ENCODE measurements around the gene NRXN2. TPM values are rescaled to one million over a fixed set of nuclear protein-coding genes. Genes with fewer than 3 reads are reported as not detected.

NRXN2 gene
- polyA plus RNA-seq, 1 experiment: 0.20 TPM

GRCh38 chr11:64754919-64755662, 32.1 kb upstream of the NRXN2 start:
- ChIA-PET CTCF (interaction anchor here (1.4 to 2.0 kb wide), 2 partner anchors 13 kb away, joined by 4 to 5 read pairs; no protein-coding TSS in a partner anchor), POLR2A (no interaction called here)
- no peaks in the 10 kb centered on the region for H3K27me3 ChIP-seq (ENCODE audit: control insufficient read depth, insufficient read depth, low read length)
- no peaks in the 10 kb centered on the region for H3K36me3 ChIP-seq (ENCODE audit: control insufficient read depth, insufficient read depth, low read length)
- no peak for DNase-seq (ENCODE audit: low read depth)
- TF ChIP-seq CTCF (IDR thresholded peaks at IDR 0.05; ENCODE audit: insufficient read depth, low read depth, low read length): no peak
- no peak overlapping the region for H3K4me3 ChIP-seq (ENCODE audit: low read depth, low read length)

GRCh38 chr11:64754124-64754918, 31.3 kb upstream of the NRXN2 start:
- Histone ChIP-seq H3K27me3 (ENCODE audit: control insufficient read depth, insufficient read depth, low read length) (no peaks in the 10 kb centered on the region), H3K36me3 (ENCODE audit: control insufficient read depth, insufficient read depth, low read length) (no peaks in the 10 kb centered on the region), H3K4me3 (ENCODE audit: low read depth, low read length) (no peak overlapping the region)
- no peak for TF ChIP-seq CTCF (IDR thresholded peaks at IDR 0.05; ENCODE audit: insufficient read depth, low read depth, low read length)
- POLR2A ChIA-PET: no interaction called here
- CTCF ChIA-PET: interaction anchor here (1.2 to 2.0 kb wide), 3 partner anchors 9 to 14 kb away, joined by 3 to 5 read pairs (median 4); no protein-coding TSS in a partner anchor
- DNase-seq (ENCODE audit: low read depth): no peak

- POLR2A ChIA-PET: no interaction called here
- H3K36me3 ChIP-seq (ENCODE audit: control insufficient read depth, insufficient read depth, low read length): no peaks in the 10 kb centered on the region
- CTCF ChIA-PET: interaction anchor here (1.2 kb wide), 1 partner anchor 10 kb away, joined by 3 read pairs; no protein-coding TSS in a partner anchor
- H3K27me3 ChIP-seq (ENCODE audit: control insufficient read depth, insufficient read depth, low read length): no peaks in the 10 kb centered on the region
- no peak for TF ChIP-seq CTCF (IDR thresholded peaks at IDR 0.05; ENCODE audit: insufficient read depth, low read depth, low read length)
- no peak overlapping the region for H3K4me3 ChIP-seq (ENCODE audit: low read depth, low read length)
- no peak for DNase-seq (ENCODE audit: low read depth)
These were observed 30.6 kb upstream of the NRXN2 start for GRCh38 chr11:64753380-64754123.

GRCh38 chr11:64753019-64753379, 30.0 kb upstream of the NRXN2 start:
- no peak overlapping the region for H3K4me3 ChIP-seq (ENCODE audit: low read depth, low read length)
- POLR2A ChIA-PET: no interaction called here
- CTCF ChIA-PET: no interaction called here
- no peak for TF ChIP-seq CTCF (IDR thresholded peaks at IDR 0.05; ENCODE audit: insufficient read depth, low read depth, low read length)
- no peaks in the 10 kb centered on the region for H3K36me3 ChIP-seq (ENCODE audit: control insufficient read depth, insufficient read depth, low read length)
- DNase-seq (ENCODE audit: low read depth): no peak
- H3K27me3 ChIP-seq (ENCODE audit: control insufficient read depth, insufficient read depth, low read length): no peaks in the 10 kb centered on the region
